Chondrocyte (in vitro differentiated cells): Measurements from ENCODE around the gene CLDN4. TPM values are rescaled to one million over a fixed set of nuclear protein-coding genes. Genes with fewer than 3 reads are reported as not detected.
"Not testable (repeated sequence)": the region's sequence is repeated elsewhere in the genome, so short reads cannot be mapped to it uniquely, and the experiment has no call there.

Experiments used
- DNase-seq: peaks from one replicate; pipeline ENCODE4 v3.0.0; 2021; ENCODE audit warnings: mixed read lengths, low spot score
- H3K27ac Mint-ChIP-seq: one replicate; pipeline ENCODE4 v1.8.0; 2021; ENCODE audit warnings: mild to moderate bottlenecking, moderate library complexity, mixed read lengths; ENCODE audit not compliant: unreplicated experiment
- H3K27me3 Mint-ChIP-seq: 2 replicates; pipeline ENCODE4 v1.8.0; 2021; ENCODE audit warnings: low read depth, mixed read lengths
- H3K36me3 Mint-ChIP-seq: 2 replicates; pipeline ENCODE4 v1.8.0; 2021; ENCODE audit warnings: low read depth, mixed read lengths
- H3K4me1 Mint-ChIP-seq: 2 replicates; pipeline ENCODE4 v1.8.0; 2021; ENCODE audit warnings: low read depth, mild to moderate bottlenecking, mixed read lengths
- H3K4me3 Mint-ChIP-seq: one replicate; pipeline ENCODE4 v1.8.0; 2021; ENCODE audit warnings: mild to moderate bottlenecking, moderate library complexity, mixed read lengths; ENCODE audit not compliant: unreplicated experiment
- H3K9me3 Mint-ChIP-seq: 2 replicates; pipeline ENCODE4 v1.8.0; 2021; ENCODE audit warnings: low read depth, mixed read lengths
- long read RNA-seq: library from polyadenylated mRNA; stranded (forward); transcript quantifications from one replicate; pipeline ENCODE4 v2.0.0, GENCODE V29; 2021
- total RNA-seq: library from RNA; stranded (reverse); gene quantifications from 3 replicates; pipeline ENCODE4 v1.2.1, GENCODE V29; 2021
- TF ChIP-seq, protein P1 (sequence below): fragments of 200-600 bp; sonication (generic); IDR thresholded peaks from 2 replicates; pipeline ENCODE4 v1.5.0; 2021; ENCODE audit warnings: antibody characterized with exemption, mild to moderate bottlenecking, moderate library complexity

The CLDN4 gene, protein sequence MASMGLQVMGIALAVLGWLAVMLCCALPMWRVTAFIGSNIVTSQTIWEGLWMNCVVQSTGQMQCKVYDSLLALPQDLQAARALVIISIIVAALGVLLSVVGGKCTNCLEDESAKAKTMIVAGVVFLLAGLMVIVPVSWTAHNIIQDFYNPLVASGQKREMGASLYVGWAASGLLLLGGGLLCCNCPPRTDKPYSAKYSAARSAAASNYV
- 0.35 to 0.80 TPM (median 0.51 TPM) in 3 replicates for total RNA-seq
- long read RNA-seq = 0 reads

DNA sequence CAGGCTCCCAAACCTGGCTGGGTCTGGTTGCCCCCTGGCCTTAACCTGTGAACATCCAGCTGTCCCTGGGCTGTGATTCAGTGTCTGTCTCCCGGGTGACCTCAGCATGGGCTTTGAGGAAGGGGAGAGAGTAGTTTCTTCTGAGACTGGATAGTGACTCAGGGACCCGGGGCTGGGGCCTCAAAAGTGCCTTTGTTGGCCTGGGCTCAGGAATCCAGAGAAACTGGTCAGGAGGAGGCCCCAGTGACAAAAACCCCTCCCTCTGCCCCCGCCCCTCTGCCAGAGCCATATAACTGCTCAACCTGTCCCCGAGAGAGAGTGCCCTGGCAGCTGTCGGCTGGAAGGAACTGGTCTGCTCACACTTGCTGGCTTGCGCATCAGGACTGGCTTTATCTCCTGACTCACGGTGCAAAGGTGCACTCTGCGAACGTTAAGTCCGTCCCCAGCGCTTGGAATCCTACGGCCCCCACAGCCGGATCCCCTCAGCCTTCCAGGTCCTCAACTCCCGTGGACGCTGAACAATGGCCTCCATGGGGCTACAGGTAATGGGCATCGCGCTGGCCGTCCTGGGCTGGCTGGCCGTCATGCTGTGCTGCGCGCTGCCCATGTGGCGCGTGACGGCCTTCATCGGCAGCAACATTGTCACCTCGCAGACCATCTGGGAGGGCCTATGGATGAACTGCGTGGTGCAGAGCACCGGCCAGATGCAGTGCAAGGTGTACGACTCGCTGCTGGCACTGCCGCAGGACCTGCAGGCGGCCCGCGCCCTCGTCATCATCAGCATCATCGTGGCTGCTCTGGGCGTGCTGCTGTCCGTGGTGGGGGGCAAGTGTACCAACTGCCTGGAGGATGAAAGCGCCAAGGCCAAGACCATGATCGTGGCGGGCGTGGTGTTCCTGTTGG lies at the start of gene CLDN4:
TSS of gene CLDN4 (plus strand) at position 316 of the 903 bp plus-strand sequence. CDS start at position 522, 206 bp downstream.
- Mint-ChIP-seq H3K4me1 (peaks cover 21% of the 10 kb centered on the region), H3K4me3 (no peak within 1 kb of the TSS), H3K9me3 (no peaks in the 10 kb centered on the region), H3K27ac (no peak within 1 kb of the TSS), H3K36me3 (no peaks in the 10 kb centered on the region), H3K27me3 (no peaks in the 10 kb centered on the region)
- TF ChIP-seq, protein P1, sequence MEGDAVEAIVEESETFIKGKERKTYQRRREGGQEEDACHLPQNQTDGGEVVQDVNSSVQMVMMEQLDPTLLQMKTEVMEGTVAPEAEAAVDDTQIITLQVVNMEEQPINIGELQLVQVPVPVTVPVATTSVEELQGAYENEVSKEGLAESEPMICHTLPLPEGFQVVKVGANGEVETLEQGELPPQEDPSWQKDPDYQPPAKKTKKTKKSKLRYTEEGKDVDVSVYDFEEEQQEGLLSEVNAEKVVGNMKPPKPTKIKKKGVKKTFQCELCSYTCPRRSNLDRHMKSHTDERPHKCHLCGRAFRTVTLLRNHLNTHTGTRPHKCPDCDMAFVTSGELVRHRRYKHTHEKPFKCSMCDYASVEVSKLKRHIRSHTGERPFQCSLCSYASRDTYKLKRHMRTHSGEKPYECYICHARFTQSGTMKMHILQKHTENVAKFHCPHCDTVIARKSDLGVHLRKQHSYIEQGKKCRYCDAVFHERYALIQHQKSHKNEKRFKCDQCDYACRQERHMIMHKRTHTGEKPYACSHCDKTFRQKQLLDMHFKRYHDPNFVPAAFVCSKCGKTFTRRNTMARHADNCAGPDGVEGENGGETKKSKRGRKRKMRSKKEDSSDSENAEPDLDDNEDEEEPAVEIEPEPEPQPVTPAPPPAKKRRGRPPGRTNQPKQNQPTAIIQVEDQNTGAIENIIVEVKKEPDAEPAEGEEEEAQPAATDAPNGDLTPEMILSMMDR = no peak
- DNase-seq = no peak

DNA sequence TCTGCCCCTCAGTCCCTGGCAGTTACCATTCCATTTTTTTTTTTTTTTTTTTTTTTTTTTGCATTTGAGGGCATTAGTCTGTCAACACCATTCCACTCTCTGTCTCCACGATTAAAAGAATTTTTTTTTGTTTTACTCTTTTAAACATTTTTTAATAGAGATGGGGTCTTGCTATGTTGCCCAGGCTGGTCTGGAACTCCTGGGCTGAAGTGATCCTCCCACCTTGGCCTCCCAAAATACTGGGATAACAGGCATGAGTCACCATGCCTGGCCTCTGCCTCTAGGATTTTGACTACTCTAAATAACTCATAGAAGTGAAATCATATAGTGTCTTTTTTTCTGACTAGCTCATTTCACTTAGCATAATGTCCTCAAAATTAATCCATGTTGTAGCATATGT lies 44.2 kb upstream of the CLDN4 start:
- Mint-ChIP-seq H3K36me3 (no peaks in the 10 kb centered on the region), H3K4me3 (no peak overlapping the region), H3K9me3 (peaks cover 4% of the 10 kb centered on the region), H3K27ac (no peak overlapping the region), H3K4me1 (no peaks in the 10 kb centered on the region), H3K27me3 (no peaks in the 10 kb centered on the region)
- no peak for DNase-seq
- TF ChIP-seq, protein P1 = no peak

DNA sequence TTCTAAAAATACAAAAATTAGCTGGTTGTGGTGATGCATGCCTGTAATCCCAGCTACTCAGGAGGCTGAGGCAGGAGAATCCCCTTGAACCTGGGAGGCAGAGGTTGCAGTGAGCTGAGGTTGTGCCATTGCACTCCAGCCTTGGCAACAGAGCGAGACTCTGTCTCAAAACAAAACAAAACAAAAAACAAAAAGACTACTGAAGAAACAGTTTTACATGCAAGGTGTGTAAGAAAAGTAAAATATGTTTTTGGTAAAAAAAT lies 43.1 kb upstream of the CLDN4 start:
- H3K27me3 Mint-ChIP-seq, H3K4me3 Mint-ChIP-seq, H3K27ac Mint-ChIP-seq, DNase-seq, H3K4me1 Mint-ChIP-seq, H3K9me3 Mint-ChIP-seq, H3K36me3 Mint-ChIP-seq: not testable (repeated sequence)

DNA sequence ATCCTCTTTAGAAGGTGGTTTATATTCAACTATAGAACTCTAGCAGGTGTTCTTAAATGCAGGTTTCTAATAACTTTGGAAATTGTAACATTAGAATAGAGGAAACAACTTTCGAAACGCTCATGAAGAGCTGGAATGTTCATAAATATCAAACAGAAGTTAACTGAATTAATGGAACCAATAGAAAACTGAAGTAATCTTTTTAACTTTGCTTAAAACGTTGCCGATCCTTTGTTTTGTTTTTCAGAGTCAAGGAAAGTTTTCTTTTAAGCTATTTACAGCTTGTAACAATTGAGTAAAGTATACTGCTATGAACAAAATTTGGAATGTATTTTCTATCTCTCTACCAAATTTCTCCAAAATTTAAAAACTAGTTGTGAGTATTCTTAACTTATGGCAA lies 41.7 kb upstream of the CLDN4 start:
- no peaks in the 10 kb centered on the region for H3K27me3 Mint-ChIP-seq
- TF ChIP-seq, protein P1 = no peak
- no peak for DNase-seq
- no peaks in the 10 kb centered on the region for H3K36me3 Mint-ChIP-seq
- H3K4me1 Mint-ChIP-seq = no peaks in the 10 kb centered on the region
- no peak overlapping the region for H3K27ac Mint-ChIP-seq
- H3K9me3 Mint-ChIP-seq = no peaks in the 10 kb centered on the region
- H3K4me3 Mint-ChIP-seq = no peak overlapping the region

DNA sequence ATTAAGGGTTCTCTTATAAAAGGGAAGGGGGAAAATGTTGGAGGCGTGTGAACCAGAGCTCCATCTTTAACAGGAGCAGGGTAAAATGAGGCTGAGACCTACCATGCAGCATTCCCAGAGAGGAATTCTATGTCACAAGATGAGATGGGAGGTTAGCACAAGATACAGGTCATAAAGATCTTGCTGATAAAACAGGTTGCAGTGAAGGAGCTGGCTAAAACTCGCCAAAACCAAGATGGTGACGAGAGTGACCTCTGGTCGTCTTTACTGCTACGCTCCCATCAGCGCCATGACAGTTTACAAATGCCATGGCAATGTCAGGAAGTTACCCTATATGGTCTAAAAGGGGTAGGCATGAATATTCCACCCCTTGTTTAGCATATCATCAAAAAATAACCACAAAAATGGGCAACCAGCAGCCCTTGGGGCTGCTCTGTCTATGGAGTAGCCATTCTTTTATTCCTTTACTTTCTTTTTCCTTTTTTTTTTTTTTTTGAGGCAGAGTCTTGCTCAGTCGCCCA lies 39.6 kb upstream of the CLDN4 start:
- not testable (repeated sequence) for DNase-seq, H3K36me3 Mint-ChIP-seq, H3K4me3 Mint-ChIP-seq, H3K4me1 Mint-ChIP-seq, H3K27ac Mint-ChIP-seq, H3K9me3 Mint-ChIP-seq, H3K27me3 Mint-ChIP-seq

DNA sequence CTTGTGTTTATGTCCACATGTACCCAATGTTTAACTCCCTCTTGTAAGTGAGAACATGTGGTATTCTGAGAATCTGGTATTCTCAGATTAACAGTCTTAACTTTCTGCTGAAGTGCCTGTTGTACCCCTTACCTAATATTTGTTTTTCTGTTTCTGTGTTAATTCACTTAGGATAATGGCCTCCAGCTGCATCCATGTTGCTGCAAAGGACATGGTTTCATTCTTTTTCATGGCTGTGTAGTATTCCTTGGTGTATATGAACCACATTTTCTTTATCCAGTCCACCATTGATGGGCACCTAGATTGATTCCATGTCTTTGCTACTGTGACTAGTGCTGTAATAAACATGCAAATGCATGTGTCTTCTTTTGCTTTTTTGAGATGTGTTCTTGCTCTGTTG lies 35.6 kb upstream of the CLDN4 start:
- not testable (repeated sequence) for DNase-seq, H3K4me3 Mint-ChIP-seq, H3K36me3 Mint-ChIP-seq, H3K9me3 Mint-ChIP-seq, H3K4me1 Mint-ChIP-seq, H3K27ac Mint-ChIP-seq, H3K27me3 Mint-ChIP-seq

DNA sequence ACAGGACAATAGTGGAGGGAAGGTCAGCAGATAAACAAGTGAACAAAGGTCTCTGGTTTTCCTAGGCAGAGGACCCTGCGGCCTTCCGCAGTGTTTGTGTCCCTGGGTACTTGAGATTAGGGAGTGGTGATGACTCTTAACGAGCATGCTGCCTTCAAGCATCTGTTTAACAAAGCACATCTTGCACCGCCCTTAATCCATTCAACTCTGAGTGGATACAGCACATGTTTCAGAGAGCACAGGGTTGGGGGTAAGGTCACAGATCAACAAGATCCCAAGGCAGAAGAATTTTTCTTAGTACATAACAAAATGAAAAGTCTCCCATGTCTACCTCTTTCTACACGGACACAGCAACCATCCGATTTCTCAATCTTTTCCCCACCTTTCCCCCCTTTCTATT lies 34.1 kb upstream of the CLDN4 start:
- DNase-seq, H3K27me3 Mint-ChIP-seq, H3K9me3 Mint-ChIP-seq, H3K36me3 Mint-ChIP-seq, H3K4me1 Mint-ChIP-seq, H3K27ac Mint-ChIP-seq, H3K4me3 Mint-ChIP-seq: not testable (repeated sequence)

DNA sequence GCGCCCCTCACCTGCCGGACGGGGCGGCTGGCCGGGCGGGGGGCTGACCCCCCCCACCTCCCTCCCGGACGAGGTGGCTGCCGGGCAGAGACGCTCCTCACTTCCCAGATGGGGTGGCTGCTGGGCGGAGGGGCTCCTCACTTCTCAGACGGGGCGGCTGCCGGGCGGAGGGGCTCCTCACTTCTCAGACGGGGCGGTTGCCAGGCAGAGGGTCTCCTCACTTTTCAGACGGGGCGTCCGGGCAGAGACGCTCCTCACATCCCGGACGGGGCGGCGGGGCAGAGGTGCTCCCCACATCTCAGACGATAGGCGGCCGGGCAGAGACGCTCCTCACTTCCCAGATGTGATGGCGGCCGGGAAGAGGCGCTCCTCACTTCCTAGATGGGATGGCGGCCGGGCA lies 33.6 kb upstream of the CLDN4 start:
- not testable (repeated sequence) for H3K9me3 Mint-ChIP-seq, H3K27me3 Mint-ChIP-seq, H3K36me3 Mint-ChIP-seq, DNase-seq, H3K4me3 Mint-ChIP-seq, H3K27ac Mint-ChIP-seq, H3K4me1 Mint-ChIP-seq
